Amygdala (tissue), 56 donors: ENCODE results near the gene MYH9.

ENCODE experiments used
- DNase-seq, 56 donors: peaks; one replicate each; lab custom pipeline; 2025; lab: John Stamatoyannopoulos, UW

Gene MYH9

GRCh38 chr22:36387709-36387958, 133 bp downstream of the MYH9 start:
- DNase-seq, result no peak

GRCh38 chr22:36386900-36387708, 663 bp downstream of the MYH9 start:
- DNase-seq, result peak in 17 of 56 donors; percentile 16 to 60 (median 40)

- DNase-seq, result peak in 7 of 56 donors; percentile 23 to 62 (median 47)
Observed at GRCh38 chr22:36386351-36386899, 1.3 kb downstream of the MYH9 start.

GRCh38 chr22:36385491-36386350, 2.0 kb downstream of the MYH9 start:
- peak in 2 of 56 donors; percentile 20 to 58 for DNase-seq

- peak in 2 of 56 donors; percentile 19 to 21 for DNase-seq
Observed at GRCh38 chr22:36384766-36385481, 2.8 kb downstream of the MYH9 start.

GRCh38 chr22:36383110-36383581, 4.6 kb downstream of the MYH9 start:
- DNase-seq, result no peak

GRCh38 chr22:36381513-36382128, 6.1 kb downstream of the MYH9 start:
- no peak for DNase-seq

- DNase-seq, result no peak
Observed at GRCh38 chr22:36379593-36380361, 8.0 kb downstream of the MYH9 start.

- DNase-seq, result no peak
Observed at GRCh38 chr22:36378869-36379217, 8.9 kb downstream of the MYH9 start.

GRCh38 chr22:36378080-36378868, 9.5 kb downstream of the MYH9 start:
- no peak for DNase-seq

GRCh38 chr22:36377022-36377631, 10.6 kb downstream of the MYH9 start:
- DNase-seq, result no peak

- DNase-seq, result no peak
Observed at GRCh38 chr22:36376265-36376664, 11.5 kb downstream of the MYH9 start.

GRCh38 chr22:36375071-36375980, 12.4 kb downstream of the MYH9 start:
- no peak for DNase-seq

- DNase-seq, result no peak
Observed at GRCh38 chr22:36374603-36375024, 13.2 kb downstream of the MYH9 start.

- DNase-seq, result peak in 1 of 56 donors; percentile 18
Observed at GRCh38 chr22:36373258-36373579, 14.5 kb downstream of the MYH9 start.

- DNase-seq, result no peak
Observed at GRCh38 chr22:36371920-36372319, 15.8 kb downstream of the MYH9 start.
